Colonic mucosa (tissue), 4 donors: Measurements from ENCODE around the gene NELFB. TPM values are rescaled to one million over a fixed set of nuclear protein-coding genes. Genes with fewer than 3 reads are reported as not detected.

Experiments used
- DNase-seq: peaks from one replicate; pipeline ENCODE4 v3.0.0-alpha.2; 2020
- H3K27ac ChIP-seq: fragments of 200-600 bp; one replicate; pipeline ENCODE4 v1.8.0; 2021
- H3K27me3 ChIP-seq: fragments of 200-600 bp; one replicate; pipeline ENCODE4 v1.8.0; 2021
- H3K36me3 ChIP-seq: fragments of 200-600 bp; one replicate; pipeline ENCODE4 v1.8.0; 2021
- H3K4me1 ChIP-seq: fragments of 200-600 bp; one replicate; pipeline ENCODE4 v1.8.0; 2021; ENCODE audit warnings: mild to moderate bottlenecking
- H3K4me3 ChIP-seq: fragments of 200-600 bp; one replicate; pipeline ENCODE4 v1.8.0; 2021
- H3K9ac ChIP-seq, 2 donors: one replicate each; pipeline ENCODE4 v1.7.0; 2013; ENCODE audit warnings: control low read depth in 2 of 2, low read depth in 2 of 2, low read length in 2 of 2
- H3K9me3 ChIP-seq: fragments of 200-600 bp; one replicate; pipeline ENCODE4 v1.8.0; 2021
- intact Hi-C: fragments of 100-400 bp; cut with DNase I; formaldehyde crosslinking; loops from one replicate; pipeline ENCODE4 v1.14.1; 2022
- total RNA-seq, 2 donors: library from RNA; stranded (reverse); fragmentation: NEBNext Ultra II Directional in 1 of 2; extraction: Animal tissue kit (Norgen Biotek cat#: 25700) in 1 of 2; gene quantifications; one replicate each; pipeline ENCODE4 v1.2.1, GENCODE V29; 2021
- TF ChIP-seq, protein P1 (sequence below): fragments of 200-600 bp; IDR thresholded peaks from one replicate; pipeline ENCODE4 v1.8.0; 2022; ENCODE audit warnings: antibody characterized with exemption, mild to moderate bottlenecking
- donor health status: healthy.
- donor health status: DM: no; HTN: no; CAD: no.
- donor health status: DM: no; HTN: no; CAD: no.

Gene NELFB
- total RNA-seq, 2 donors from 2014 or later: 62.1 to 87.1 TPM

DNA sequence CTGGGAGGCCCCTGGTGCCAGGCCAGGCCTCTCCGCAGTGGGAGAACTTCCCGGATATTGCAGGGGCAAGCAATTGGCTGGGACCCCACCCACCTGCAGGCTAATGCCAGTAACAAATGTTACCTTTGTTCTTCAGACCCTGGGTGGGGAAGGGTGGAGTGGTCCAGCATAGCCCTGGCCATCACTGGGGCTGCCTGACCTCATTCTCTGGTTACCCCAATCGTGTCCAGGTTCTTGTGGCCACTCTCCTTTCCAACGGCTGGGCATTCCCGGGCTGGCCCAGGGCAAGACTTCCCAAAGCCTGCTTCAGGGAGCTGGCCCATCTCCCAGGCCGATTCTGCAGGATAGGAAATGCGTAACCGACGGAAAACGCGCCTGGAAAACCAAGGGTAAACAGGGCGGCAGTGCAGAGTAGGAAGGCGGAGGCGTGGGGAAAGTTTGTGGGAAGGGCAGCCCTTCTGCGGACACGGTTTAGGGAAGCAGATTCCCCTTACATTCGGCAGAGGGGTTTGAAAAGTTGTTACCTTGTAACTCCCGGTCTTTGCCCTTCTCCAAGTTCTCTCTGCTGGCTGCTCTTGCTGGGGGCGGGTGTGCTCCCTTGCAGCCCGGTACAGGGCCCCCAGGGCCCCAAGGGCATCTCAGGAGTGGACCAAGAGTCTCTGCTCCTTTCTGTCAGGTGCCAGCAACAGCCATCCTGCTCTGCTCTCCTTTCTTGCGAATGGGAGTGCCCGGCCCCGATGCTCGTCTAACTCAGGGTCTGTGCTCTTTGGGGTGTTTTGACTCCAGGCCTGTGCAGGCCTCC is 43.5 kb downstream of the NELFB start:
- DNase-seq: peak; percentile 84
- intact Hi-C loops: no loop called here
- peak overlapping the region; percentile 66 for H3K4me3 ChIP-seq

DNA sequence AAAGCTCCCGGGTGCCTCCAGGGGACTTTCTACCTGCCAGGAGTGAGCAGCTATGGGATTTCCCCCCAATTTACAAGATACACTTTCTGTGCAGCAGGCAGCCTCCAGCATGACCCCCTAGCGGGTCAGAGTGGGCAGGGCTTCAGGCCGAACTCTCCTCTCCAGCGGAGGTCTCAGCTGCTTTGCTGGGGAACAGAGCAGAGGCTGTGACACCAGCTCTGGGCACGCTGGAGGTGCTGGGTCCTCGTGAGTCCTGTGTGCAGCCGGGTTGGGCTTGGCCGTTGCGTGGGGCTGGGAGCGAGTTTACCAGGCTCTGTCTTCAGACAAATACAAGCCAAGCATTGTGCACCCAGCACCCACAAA is 44.1 kb downstream of the NELFB start:
- Histone ChIP-seq H3K9me3 (no peaks in the 10 kb centered on the region), H3K9ac (peak overlapping the region; percentile 76 to 99), H3K36me3 (no peaks in the 10 kb centered on the region), H3K4me3 (peak overlapping the region; percentile 66), H3K27ac (peak overlapping the region; percentile 97), H3K4me1 (peaks cover 10% of the 10 kb centered on the region), H3K27me3 (peaks cover 14% of the 10 kb centered on the region)
- TF ChIP-seq, protein P1, sequence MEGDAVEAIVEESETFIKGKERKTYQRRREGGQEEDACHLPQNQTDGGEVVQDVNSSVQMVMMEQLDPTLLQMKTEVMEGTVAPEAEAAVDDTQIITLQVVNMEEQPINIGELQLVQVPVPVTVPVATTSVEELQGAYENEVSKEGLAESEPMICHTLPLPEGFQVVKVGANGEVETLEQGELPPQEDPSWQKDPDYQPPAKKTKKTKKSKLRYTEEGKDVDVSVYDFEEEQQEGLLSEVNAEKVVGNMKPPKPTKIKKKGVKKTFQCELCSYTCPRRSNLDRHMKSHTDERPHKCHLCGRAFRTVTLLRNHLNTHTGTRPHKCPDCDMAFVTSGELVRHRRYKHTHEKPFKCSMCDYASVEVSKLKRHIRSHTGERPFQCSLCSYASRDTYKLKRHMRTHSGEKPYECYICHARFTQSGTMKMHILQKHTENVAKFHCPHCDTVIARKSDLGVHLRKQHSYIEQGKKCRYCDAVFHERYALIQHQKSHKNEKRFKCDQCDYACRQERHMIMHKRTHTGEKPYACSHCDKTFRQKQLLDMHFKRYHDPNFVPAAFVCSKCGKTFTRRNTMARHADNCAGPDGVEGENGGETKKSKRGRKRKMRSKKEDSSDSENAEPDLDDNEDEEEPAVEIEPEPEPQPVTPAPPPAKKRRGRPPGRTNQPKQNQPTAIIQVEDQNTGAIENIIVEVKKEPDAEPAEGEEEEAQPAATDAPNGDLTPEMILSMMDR: no peak
- DNase-seq: peak; percentile 36
- intact Hi-C loops: no loop called here

More for the DNA sequence above, 43.5 kb downstream of the NELFB start:
- H3K9me3 ChIP-seq: no peaks in the 10 kb centered on the region
- peaks cover 5% of the 10 kb centered on the region for H3K4me1 ChIP-seq
- H3K36me3 ChIP-seq: no peaks in the 10 kb centered on the region
- peak overlapping the region; percentile 81 to 99 for H3K9ac ChIP-seq
- H3K27me3 ChIP-seq: peaks cover 14% of the 10 kb centered on the region
- TF ChIP-seq, protein P1: no peak
- peak overlapping the region; percentile 97 for H3K27ac ChIP-seq

DNA sequence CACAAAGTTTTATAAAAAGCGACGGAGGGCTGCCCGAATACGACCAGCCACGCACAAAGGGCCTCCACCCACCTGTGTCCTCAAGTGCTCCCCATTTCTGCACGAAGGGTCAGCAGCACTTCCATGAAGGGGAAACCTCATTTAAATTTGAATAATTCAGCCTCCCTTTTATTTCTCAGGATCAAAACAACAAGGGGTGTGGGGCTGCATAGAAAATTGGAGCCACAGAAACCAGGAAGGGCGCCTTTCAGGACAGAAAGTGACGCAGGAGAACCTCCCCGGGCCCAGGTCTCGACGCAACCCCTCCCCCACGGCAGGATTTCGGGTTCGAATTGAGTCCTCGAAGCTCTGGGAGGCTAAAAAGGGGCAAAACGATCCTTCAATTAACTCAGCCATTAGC is 44.8 kb downstream of the NELFB start:
- TF ChIP-seq, protein P1: no peak
- peak; percentile 52 for DNase-seq
- intact Hi-C loops: loop anchor here (5.0 kb wide), 1 partner anchor 107 kb away; no protein-coding TSS in a partner anchor
- Histone ChIP-seq H3K27me3 (peaks cover 14% of the 10 kb centered on the region), H3K27ac (peak overlapping the region; percentile 97), H3K4me3 (peak overlapping the region; percentile 66), H3K4me1 (peaks cover 16% of the 10 kb centered on the region), H3K9ac (peak overlapping the region; percentile 85 to 99), H3K36me3 (no peaks in the 10 kb centered on the region), H3K9me3 (no peaks in the 10 kb centered on the region)

DNA sequence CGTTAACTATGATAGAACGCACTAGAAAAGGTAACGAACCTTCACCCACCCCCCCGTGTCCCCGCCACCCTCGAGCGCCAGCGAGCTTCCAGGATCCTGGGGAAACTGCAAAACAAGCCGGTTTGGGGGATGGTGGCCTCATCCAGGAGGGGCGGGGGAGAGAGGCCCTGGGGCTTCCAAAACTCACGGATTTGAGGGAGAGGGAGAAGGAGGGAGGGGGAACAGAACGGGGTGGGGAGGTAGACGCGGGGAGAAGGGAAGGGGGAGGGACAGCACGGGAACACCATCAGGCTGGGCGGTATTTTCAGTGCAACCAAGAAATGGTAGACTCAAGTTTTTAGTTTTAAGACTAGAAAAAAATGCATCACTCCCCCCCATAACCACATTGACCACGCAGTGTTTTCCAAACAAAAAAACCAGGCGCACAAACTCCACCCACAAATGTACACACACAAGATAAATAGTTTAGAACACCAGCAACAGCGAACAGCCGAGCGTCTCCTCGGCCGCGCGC is 45.5 kb downstream of the NELFB start:
- H3K4me3 ChIP-seq: peak overlapping the region; percentile 66
- H3K4me1 ChIP-seq: peaks cover 21% of the 10 kb centered on the region
- TF ChIP-seq, protein P1: no peak
- peak; percentile 69 for DNase-seq
- peak overlapping the region; percentile 97 for H3K27ac ChIP-seq
- intact Hi-C loops: loop anchor here (5.0 kb wide), 1 partner anchor 107 kb away; no protein-coding TSS in a partner anchor
- H3K9me3 ChIP-seq: no peaks in the 10 kb centered on the region
- H3K36me3 ChIP-seq: no peaks in the 10 kb centered on the region
- peaks cover 14% of the 10 kb centered on the region for H3K27me3 ChIP-seq
- H3K9ac ChIP-seq: peak overlapping the region; percentile 85 to 99

DNA sequence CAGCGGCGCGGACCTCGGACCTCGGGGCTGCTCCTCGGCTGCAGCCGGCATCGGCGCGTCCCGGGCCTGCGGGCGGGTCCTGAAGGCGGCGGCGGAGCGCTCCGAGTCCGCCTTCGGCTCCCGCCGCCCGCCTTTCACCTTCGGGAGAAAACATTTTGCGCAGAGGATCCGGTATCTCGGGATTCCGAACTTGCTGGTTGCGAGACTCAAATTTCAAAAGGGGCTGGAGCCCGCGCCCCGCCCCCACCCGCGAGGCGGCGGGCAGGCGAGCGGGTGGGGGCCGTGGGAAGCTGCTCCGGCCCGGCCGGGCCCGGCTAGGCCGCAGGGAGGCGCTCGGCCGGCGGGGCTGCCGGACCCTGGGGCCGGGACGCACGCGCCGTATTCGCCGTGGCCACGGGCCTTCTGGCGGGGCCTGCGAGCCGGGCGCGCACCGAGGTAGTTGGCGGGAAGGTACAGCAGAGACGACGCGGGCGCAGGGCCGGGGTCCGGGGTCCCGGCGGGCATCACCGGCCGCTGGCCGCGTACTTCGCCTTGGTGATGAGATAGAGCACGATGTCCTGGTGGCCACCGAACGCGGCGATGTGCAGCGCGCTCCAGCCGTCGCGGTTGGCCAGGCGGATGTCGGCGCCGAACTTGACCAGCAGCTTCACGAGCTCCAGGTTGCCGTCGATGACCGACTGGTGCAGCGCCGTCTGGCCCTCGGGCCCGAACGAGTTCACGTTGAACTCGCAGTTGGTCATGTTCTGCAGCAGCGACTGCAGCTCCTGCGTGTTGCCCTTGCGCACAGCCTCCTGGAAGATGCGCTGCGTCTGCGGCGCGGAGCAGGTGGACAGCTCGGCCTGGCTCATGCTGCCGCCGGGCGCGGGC is 46.2 kb downstream of the NELFB start:
- H3K27ac ChIP-seq: peak overlapping the region; percentile 97
- peak overlapping the region; percentile 85 to 99 for H3K9ac ChIP-seq
- H3K4me1 ChIP-seq: peaks cover 28% of the 10 kb centered on the region
- intact Hi-C loops: loop anchor here (5.0 kb wide), 1 partner anchor 106 kb away; no protein-coding TSS in a partner anchor
- H3K27me3 ChIP-seq: peaks cover 11% of the 10 kb centered on the region
- peak overlapping the region; percentile 66 for H3K4me3 ChIP-seq
- H3K9me3 ChIP-seq: no peaks in the 10 kb centered on the region
- TF ChIP-seq, protein P1: no peak
- H3K36me3 ChIP-seq: no peaks in the 10 kb centered on the region
- peak; percentile 32 for DNase-seq
